SK-N-SH (cell line): Measurements from ENCODE around the gene GPR146.

Experiments
- EP300 ChIP-seq, 2 experiments: IDR thresholded peaks; 2 replicates each; pipeline versions ENCODE4 v1.4.0 to v1.6.1; 2012; ENCODE audit warnings: borderline replicate concordance in 1 of 2, low read depth in 1 of 2, low read length in 1 of 2
- EZH2phosphoT487 ChIP-seq: fragments of 200-600 bp; sonication (generic); IDR thresholded peaks from 2 replicates; pipeline ENCODE4 v1.6.1; 2017; ENCODE audit warnings: low read depth, mixed run types, mild to moderate bottlenecking, antibody characterized with exemption, moderate library complexity, borderline replicate concordance
- FOXM1 ChIP-seq: IDR thresholded peaks from 2 replicates; pipeline ENCODE4 v1.4.0; 2012; ENCODE audit warnings: low read depth, mild to moderate bottlenecking
- POLR2AphosphoS5 ChIP-seq: IDR thresholded peaks from 2 replicates; pipeline ENCODE4 v1.6.1; 2012; ENCODE audit warnings: low read depth, low read length
- RAD21 ChIP-seq: IDR thresholded peaks from 2 replicates; pipeline ENCODE4 v1.6.1; 2012; ENCODE audit warnings: mild to moderate bottlenecking, low read length
- SIN3A ChIP-seq: IDR thresholded peaks from 2 replicates; pipeline ENCODE4 v1.6.1; 2012; ENCODE audit warnings: low read depth, mild to moderate bottlenecking, low read length, moderate library complexity, borderline replicate concordance
- SMC3 ChIP-seq: IDR thresholded peaks from 2 replicates; pipeline ENCODE4 v1.6.1; 2012; ENCODE audit warnings: low read depth, low read length, improper control_type of control experiment
- TF ChIP-seq, protein P1 (sequence below): fragments of 200-600 bp; sonication (generic); IDR thresholded peaks from 2 replicates; pipeline ENCODE4 v1.6.1; 2017; ENCODE audit warnings: antibody characterized with exemption, mild to moderate bottlenecking, moderate library complexity

- TF ChIP-seq, protein P1, sequence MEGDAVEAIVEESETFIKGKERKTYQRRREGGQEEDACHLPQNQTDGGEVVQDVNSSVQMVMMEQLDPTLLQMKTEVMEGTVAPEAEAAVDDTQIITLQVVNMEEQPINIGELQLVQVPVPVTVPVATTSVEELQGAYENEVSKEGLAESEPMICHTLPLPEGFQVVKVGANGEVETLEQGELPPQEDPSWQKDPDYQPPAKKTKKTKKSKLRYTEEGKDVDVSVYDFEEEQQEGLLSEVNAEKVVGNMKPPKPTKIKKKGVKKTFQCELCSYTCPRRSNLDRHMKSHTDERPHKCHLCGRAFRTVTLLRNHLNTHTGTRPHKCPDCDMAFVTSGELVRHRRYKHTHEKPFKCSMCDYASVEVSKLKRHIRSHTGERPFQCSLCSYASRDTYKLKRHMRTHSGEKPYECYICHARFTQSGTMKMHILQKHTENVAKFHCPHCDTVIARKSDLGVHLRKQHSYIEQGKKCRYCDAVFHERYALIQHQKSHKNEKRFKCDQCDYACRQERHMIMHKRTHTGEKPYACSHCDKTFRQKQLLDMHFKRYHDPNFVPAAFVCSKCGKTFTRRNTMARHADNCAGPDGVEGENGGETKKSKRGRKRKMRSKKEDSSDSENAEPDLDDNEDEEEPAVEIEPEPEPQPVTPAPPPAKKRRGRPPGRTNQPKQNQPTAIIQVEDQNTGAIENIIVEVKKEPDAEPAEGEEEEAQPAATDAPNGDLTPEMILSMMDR: no peak
- no peak for TF ChIP-seq EP300 (IDR thresholded peaks at IDR 0.05; ENCODE audit: borderline replicate concordance in 1 of 2, low read depth in 1 of 2, low read length in 1 of 2)
- TF ChIP-seq FOXM1: no peak
- TF ChIP-seq SIN3A: no peak
- TF ChIP-seq POLR2AphosphoS5: no peak
- TF ChIP-seq EZH2phosphoT487: no peak
- TF ChIP-seq SMC3: no peak
- TF ChIP-seq RAD21: no peak
Observed at GRCh38 chr7:1100386-1100785, 56.0 kb downstream of the GPR146 start.
